Measurements from ENCODE around the gene NET1.

NET1 gene

DNA sequence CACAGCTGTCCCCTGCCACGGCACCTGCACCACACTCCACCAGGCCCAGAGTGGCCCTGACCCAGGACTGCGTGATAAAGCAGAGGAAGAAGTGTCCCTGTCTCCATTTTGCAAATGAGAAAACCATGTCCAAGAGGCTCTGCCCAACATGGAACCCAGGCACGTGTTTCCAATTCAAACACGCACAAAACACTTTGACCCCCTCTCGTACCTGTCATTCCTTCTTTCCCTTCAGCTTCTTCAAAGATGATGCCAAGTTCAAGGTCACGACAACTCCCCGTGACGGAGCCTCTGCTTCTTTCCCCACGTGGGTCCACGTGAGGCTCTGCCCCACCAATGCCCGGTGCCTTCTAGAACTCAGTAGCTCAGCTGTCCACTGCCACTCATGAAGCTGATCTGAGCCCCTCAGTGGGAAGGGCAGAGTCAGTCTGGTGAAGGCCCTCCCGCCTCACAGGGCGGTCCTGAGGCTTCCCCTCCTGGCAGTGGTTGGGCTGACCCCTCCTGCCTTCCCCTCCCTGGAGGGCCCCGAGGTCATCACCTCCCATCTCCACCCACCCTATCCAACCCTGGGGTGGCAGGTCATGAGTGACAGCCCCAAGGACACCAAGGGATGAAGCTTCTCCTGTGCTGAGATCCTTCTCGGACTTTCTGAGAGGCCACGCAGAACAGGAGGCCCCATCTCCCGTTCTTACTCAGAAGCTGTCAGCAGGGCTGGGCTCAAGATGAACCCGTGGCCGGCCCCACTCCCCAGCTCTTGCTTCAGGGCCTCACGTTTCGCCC, 68.0 kb downstream of the NET1 start:
- Histone ChIP-seq H2AK5ac (ENCODE audit: low read length) (peak overlapping the region; percentile 50), H3K4me1 (ENCODE audit: control insufficient read depth, low read depth, low read length) (peaks cover 3% of the 10 kb centered on the region), H2BK5ac (ENCODE audit: low read length) (no peak overlapping the region), H3K4me2 (ENCODE audit: low read length) (no peak overlapping the region), H3K79me2 (ENCODE audit: control insufficient read depth, insufficient read depth, low read length) (no peaks in the 10 kb centered on the region), H3K79me1 (ENCODE audit: low read length) (no peaks in the 10 kb centered on the region), H3K56ac (ENCODE audit: low read length) (peak overlapping the region; percentile 19), H3K36me3 (ENCODE audit: control insufficient read depth, insufficient read depth, low read length) (no peaks in the 10 kb centered on the region), H2BK120ac (ENCODE audit: low read depth, low read length) (no peak overlapping the region), H3K4me3 (ENCODE audit: low read length) (no peak overlapping the region), H3K27ac (ENCODE audit: low read depth, low read length) (no peak overlapping the region), H3K4ac (ENCODE audit: low read depth, low read length) (peak overlapping the region; percentile 10), H4K5ac (ENCODE audit: low read length) (no peak overlapping the region), H4K8ac (ENCODE audit: low read depth, low read length) (no peak overlapping the region), H3K9ac (ENCODE audit: low read length) (no peak overlapping the region), H3K18ac (ENCODE audit: low read length) (no peak overlapping the region), H3K23ac (ENCODE audit: low read length) (no peak overlapping the region), H2BK15ac (replicated peaks; ENCODE audit: low read depth) (no peak overlapping the region), H3K27me3 (ENCODE audit: insufficient read depth, low read length, poor library complexity) (no peaks in the 10 kb centered on the region)
- DNase-seq: no peak
- WGBS (ENCODE audit: extremely low coverage, insufficient coverage, low lambda C conversion rate): no CpG with 5 or more reads among the region's 21 CpGs

DNA sequence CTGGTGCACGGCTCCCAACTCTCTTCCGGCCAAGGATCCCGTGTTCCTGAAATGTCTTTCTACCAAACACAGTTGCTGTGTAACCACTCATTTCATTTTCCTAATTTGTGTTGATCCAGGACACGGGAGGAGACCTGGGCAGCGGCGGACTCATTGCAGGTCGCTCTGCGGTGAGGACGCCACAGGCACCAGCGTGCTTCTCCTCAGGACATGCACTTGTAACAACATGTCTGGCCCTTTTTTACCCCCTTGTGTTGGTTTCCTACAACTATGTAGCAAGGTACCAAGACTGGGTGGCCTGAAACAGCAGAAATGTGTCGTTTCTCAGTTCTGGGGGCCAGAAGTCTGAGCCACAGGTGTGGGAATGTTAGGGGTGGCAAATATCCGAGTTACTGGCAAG, 68.8 kb downstream of the NET1 start:
- Histone ChIP-seq H3K18ac (ENCODE audit: low read length) (peak overlapping the region; percentile 29), H3K4me2 (ENCODE audit: low read length) (no peak overlapping the region)
- no peak for DNase-seq

DNA sequence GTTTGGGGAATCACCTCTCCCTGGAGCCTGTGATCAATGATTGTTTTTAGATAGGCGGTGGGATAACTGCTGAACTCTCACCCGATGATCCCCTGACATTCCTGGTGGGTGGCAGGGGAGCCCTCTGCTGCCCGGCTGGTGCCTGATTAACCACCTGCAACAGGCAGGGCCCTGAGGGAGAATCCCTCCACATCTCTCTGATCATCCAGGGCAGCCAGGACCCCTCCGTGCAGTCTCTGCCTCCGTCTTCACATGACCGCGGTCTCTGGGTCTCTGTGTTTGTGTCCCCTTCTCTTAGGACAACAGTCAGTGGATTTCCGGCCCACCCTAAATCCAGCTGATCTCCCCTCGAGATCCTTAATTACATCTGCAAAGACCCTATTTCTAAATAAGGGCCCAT, 69.7 kb downstream of the NET1 start:
- no peak overlapping the region for H3K4me2 ChIP-seq (ENCODE audit: low read length)
- no peak overlapping the region for H3K18ac ChIP-seq (ENCODE audit: low read length)
- H2BK15ac ChIP-seq (replicated peaks; ENCODE audit: low read depth): no peak overlapping the region
- H3K56ac ChIP-seq (ENCODE audit: low read length): no peak overlapping the region
- no peaks in the 10 kb centered on the region for H3K79me1 ChIP-seq (ENCODE audit: low read length)
- H3K4ac ChIP-seq (ENCODE audit: low read depth, low read length): no peak overlapping the region
- no peak overlapping the region for H3K27ac ChIP-seq (ENCODE audit: low read depth, low read length)
- no peak overlapping the region for H3K9ac ChIP-seq (ENCODE audit: low read length)
- H3K4me3 ChIP-seq (ENCODE audit: low read length): no peak overlapping the region
- no peaks in the 10 kb centered on the region for H3K79me2 ChIP-seq (ENCODE audit: control insufficient read depth, insufficient read depth, low read length)
- peaks cover 7% of the 10 kb centered on the region for H3K4me1 ChIP-seq (ENCODE audit: control insufficient read depth, low read depth, low read length)
- no peaks in the 10 kb centered on the region for H3K36me3 ChIP-seq (ENCODE audit: control insufficient read depth, insufficient read depth, low read length)
- H2AK5ac ChIP-seq (ENCODE audit: low read length): no peak overlapping the region
- no CpG with 5 or more reads among the region's 9 CpGs for WGBS (ENCODE audit: extremely low coverage, insufficient coverage, low lambda C conversion rate)
- H4K8ac ChIP-seq (ENCODE audit: low read depth, low read length): no peak overlapping the region
- H2BK120ac ChIP-seq (ENCODE audit: low read depth, low read length): no peak overlapping the region
- no peak for DNase-seq
- no peaks in the 10 kb centered on the region for H3K27me3 ChIP-seq (ENCODE audit: insufficient read depth, low read length, poor library complexity)
- no peak overlapping the region for H3K23ac ChIP-seq (ENCODE audit: low read length)
- no peak overlapping the region for H2BK5ac ChIP-seq (ENCODE audit: low read length)
- no peak overlapping the region for H4K5ac ChIP-seq (ENCODE audit: low read length)

More for the DNA sequence above, 68.8 kb downstream of the NET1 start:
- H2AK5ac ChIP-seq (ENCODE audit: low read length): peak overlapping the region; percentile 27
- no CpG with 5 or more reads among the region's 12 CpGs for WGBS (ENCODE audit: extremely low coverage, insufficient coverage, low lambda C conversion rate)
- no peak overlapping the region for H2BK120ac ChIP-seq (ENCODE audit: low read depth, low read length)
- H3K4me1 ChIP-seq (ENCODE audit: control insufficient read depth, low read depth, low read length): peaks cover 6% of the 10 kb centered on the region
- H4K5ac ChIP-seq (ENCODE audit: low read length): no peak overlapping the region
- H2BK5ac ChIP-seq (ENCODE audit: low read length): peak overlapping the region; percentile 35
- no peak overlapping the region for H3K4me3 ChIP-seq (ENCODE audit: low read length)
- no peak overlapping the region for H3K27ac ChIP-seq (ENCODE audit: low read depth, low read length)
- H3K9ac ChIP-seq (ENCODE audit: low read length): no peak overlapping the region
- H3K56ac ChIP-seq (ENCODE audit: low read length): peak overlapping the region; percentile 56
- no peaks in the 10 kb centered on the region for H3K79me1 ChIP-seq (ENCODE audit: low read length)
- H3K27me3 ChIP-seq (ENCODE audit: insufficient read depth, low read length, poor library complexity): no peaks in the 10 kb centered on the region
- H4K8ac ChIP-seq (ENCODE audit: low read depth, low read length): no peak overlapping the region
- no peak overlapping the region for H3K4ac ChIP-seq (ENCODE audit: low read depth, low read length)
- H3K79me2 ChIP-seq (ENCODE audit: control insufficient read depth, insufficient read depth, low read length): no peaks in the 10 kb centered on the region
- no peak overlapping the region for H2BK15ac ChIP-seq (replicated peaks; ENCODE audit: low read depth)
- H3K36me3 ChIP-seq (ENCODE audit: control insufficient read depth, insufficient read depth, low read length): no peaks in the 10 kb centered on the region
- H3K23ac ChIP-seq (ENCODE audit: low read length): no peak overlapping the region

DNA sequence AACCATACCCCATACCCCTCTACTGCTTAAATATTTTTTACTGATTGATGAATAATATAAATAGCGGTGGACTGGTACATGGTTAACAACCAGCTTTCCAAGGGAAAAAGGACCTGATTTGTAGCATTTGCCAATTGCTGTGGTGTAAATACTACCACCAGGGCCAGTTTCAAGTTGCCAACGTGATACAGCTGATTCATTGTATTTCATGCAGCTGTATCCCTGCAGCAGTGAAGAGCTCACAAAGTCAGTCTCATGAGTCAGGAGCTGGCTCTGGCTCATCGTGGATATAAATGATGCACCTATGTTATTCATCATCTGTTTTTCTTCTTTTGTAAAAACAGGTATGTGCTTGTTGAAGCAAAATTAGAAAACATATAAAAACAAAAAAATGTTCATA, 71.8 kb downstream of the NET1 start:
- DNase-seq: no peak
- Histone ChIP-seq H2BK5ac (ENCODE audit: low read length) (no peak overlapping the region), H3K18ac (ENCODE audit: low read length) (no peak overlapping the region), H4K5ac (ENCODE audit: low read length) (no peak overlapping the region), H2BK15ac (replicated peaks; ENCODE audit: low read depth) (no peak overlapping the region), H3K4me3 (ENCODE audit: low read length) (no peak overlapping the region), H4K8ac (ENCODE audit: low read depth, low read length) (no peak overlapping the region), H3K79me1 (ENCODE audit: low read length) (no peaks in the 10 kb centered on the region), H3K79me2 (ENCODE audit: control insufficient read depth, insufficient read depth, low read length) (no peaks in the 10 kb centered on the region), H3K36me3 (ENCODE audit: control insufficient read depth, insufficient read depth, low read length) (no peaks in the 10 kb centered on the region), H3K4me2 (ENCODE audit: low read length) (no peak overlapping the region), H3K56ac (ENCODE audit: low read length) (no peak overlapping the region), H3K9ac (ENCODE audit: low read length) (no peak overlapping the region), H3K4ac (ENCODE audit: low read depth, low read length) (no peak overlapping the region), H3K27me3 (ENCODE audit: insufficient read depth, low read length, poor library complexity) (no peaks in the 10 kb centered on the region), H3K4me1 (ENCODE audit: control insufficient read depth, low read depth, low read length) (peaks cover 9% of the 10 kb centered on the region), H2BK120ac (ENCODE audit: low read depth, low read length) (no peak overlapping the region), H3K27ac (ENCODE audit: low read depth, low read length) (no peak overlapping the region), H3K23ac (ENCODE audit: low read length) (no peak overlapping the region), H2AK5ac (ENCODE audit: low read length) (no peak overlapping the region)
- WGBS (ENCODE audit: extremely low coverage, insufficient coverage, low lambda C conversion rate): no CpG with 5 or more reads among the region's 3 CpGs

DNA sequence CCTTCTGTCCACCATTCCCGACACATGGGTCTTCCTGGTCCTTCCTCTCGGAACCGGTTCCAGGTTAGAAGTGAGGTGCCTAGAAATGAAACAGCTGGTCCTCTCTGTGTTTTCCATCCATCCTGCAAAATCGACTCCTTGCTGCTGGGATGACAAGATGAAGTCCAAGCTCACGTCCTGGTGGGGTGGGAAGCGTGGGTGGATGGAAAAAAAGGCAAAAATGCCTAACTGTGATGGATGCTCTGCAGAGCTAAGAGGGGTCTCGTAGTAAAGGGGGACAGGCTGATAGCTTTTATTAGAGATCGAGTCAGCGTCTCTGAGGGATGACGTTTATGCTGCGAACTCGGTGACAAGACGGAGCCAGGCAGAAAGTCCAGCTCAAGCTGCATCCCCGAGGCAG, 72.9 kb downstream of the NET1 start:
- WGBS (ENCODE audit: extremely low coverage, insufficient coverage, low lambda C conversion rate): no CpG with 5 or more reads among the region's 14 CpGs
- no peak overlapping the region for H3K4me2 ChIP-seq (ENCODE audit: low read length)
- H3K79me2 ChIP-seq (ENCODE audit: control insufficient read depth, insufficient read depth, low read length): no peaks in the 10 kb centered on the region
- H3K56ac ChIP-seq (ENCODE audit: low read length): peak overlapping the region; percentile 15
- H3K27ac ChIP-seq (ENCODE audit: low read depth, low read length): no peak overlapping the region
- no peaks in the 10 kb centered on the region for H3K27me3 ChIP-seq (ENCODE audit: insufficient read depth, low read length, poor library complexity)
- no peak overlapping the region for H3K23ac ChIP-seq (ENCODE audit: low read length)
- H3K4me3 ChIP-seq (ENCODE audit: low read length): no peak overlapping the region
- H2AK5ac ChIP-seq (ENCODE audit: low read length): peak overlapping the region; percentile 58
- H4K5ac ChIP-seq (ENCODE audit: low read length): no peak overlapping the region
- H3K4ac ChIP-seq (ENCODE audit: low read depth, low read length): no peak overlapping the region
- H3K4me1 ChIP-seq (ENCODE audit: control insufficient read depth, low read depth, low read length): peaks cover 9% of the 10 kb centered on the region
- no peak overlapping the region for H4K8ac ChIP-seq (ENCODE audit: low read depth, low read length)
- no peaks in the 10 kb centered on the region for H3K79me1 ChIP-seq (ENCODE audit: low read length)
- DNase-seq: no peak
- no peaks in the 10 kb centered on the region for H3K36me3 ChIP-seq (ENCODE audit: control insufficient read depth, insufficient read depth, low read length)
- no peak overlapping the region for H2BK15ac ChIP-seq (replicated peaks; ENCODE audit: low read depth)
- no peak overlapping the region for H2BK5ac ChIP-seq (ENCODE audit: low read length)
- no peak overlapping the region for H2BK120ac ChIP-seq (ENCODE audit: low read depth, low read length)
- no peak overlapping the region for H3K18ac ChIP-seq (ENCODE audit: low read length)
- H3K9ac ChIP-seq (ENCODE audit: low read length): no peak overlapping the region
